GM11168 (cell line): ENCODE data around the gene SHISA9.

ENCODE experiments used
- in situ Hi-C: fragments of 300-500 bp; cut with MboI; formaldehyde crosslinking; loops from one replicate; pipeline ENCODE4 v1.12.0; 2022; ENCODE audit warnings: low sequenced_read_pairs; ENCODE audit not compliant: unreplicated experiment

Gene SHISA9

GRCh38 chr16:12936391-12936790 is 35.0 kb downstream of the SHISA9 start:
- in situ Hi-C loops: no loop called here

- in situ Hi-C loops: no loop called here
Observed at GRCh38 chr16:12941896-12942295, 40.5 kb downstream of the SHISA9 start.

GRCh38 chr16:12942861-12943260 is 41.5 kb downstream of the SHISA9 start:
- in situ Hi-C loops: no loop called here

- in situ Hi-C loops: no loop called here
Observed at GRCh38 chr16:12944300-12944699, 42.9 kb downstream of the SHISA9 start.

- in situ Hi-C loops: no loop called here
Observed at GRCh38 chr16:12951392-12951791, 50.0 kb downstream of the SHISA9 start.

- in situ Hi-C loops: no loop called here
Observed at GRCh38 chr16:12951976-12952375, 50.6 kb downstream of the SHISA9 start.

- in situ Hi-C loops: no loop called here
Observed at GRCh38 chr16:12958366-12958765, 57.0 kb downstream of the SHISA9 start.

- in situ Hi-C loops: no loop called here
Observed at GRCh38 chr16:12959072-12959471, 57.7 kb downstream of the SHISA9 start.

- in situ Hi-C loops: no loop called here
Observed at GRCh38 chr16:12961626-12962025, 60.2 kb downstream of the SHISA9 start.

- in situ Hi-C loops: no loop called here
Observed at GRCh38 chr16:12964461-12964860, 63.1 kb downstream of the SHISA9 start.

- in situ Hi-C loops: no loop called here
Observed at GRCh38 chr16:12965274-12965804, 63.9 kb downstream of the SHISA9 start.

GRCh38 chr16:12971241-12971640 is 69.8 kb downstream of the SHISA9 start:
- in situ Hi-C loops: no loop called here

GRCh38 chr16:12972246-12972645 is 70.8 kb downstream of the SHISA9 start:
- in situ Hi-C loops: no loop called here

GRCh38 chr16:12975766-12976165 is 74.4 kb downstream of the SHISA9 start:
- in situ Hi-C loops: no loop called here

- in situ Hi-C loops: no loop called here
Observed at GRCh38 chr16:12976496-12976895, 75.1 kb downstream of the SHISA9 start.

- in situ Hi-C loops: no loop called here
Observed at GRCh38 chr16:12976936-12977335, 75.5 kb downstream of the SHISA9 start.

- in situ Hi-C loops: no loop called here
Observed at GRCh38 chr16:12985516-12985915, 84.1 kb downstream of the SHISA9 start.

- in situ Hi-C loops: no loop called here
Observed at GRCh38 chr16:12988071-12988470, 86.7 kb downstream of the SHISA9 start.

GRCh38 chr16:12992066-12992465 is 90.7 kb downstream of the SHISA9 start:
- in situ Hi-C loops: no loop called here

- in situ Hi-C loops: no loop called here
Observed at GRCh38 chr16:12994402-12994801, 93.0 kb downstream of the SHISA9 start.

- in situ Hi-C loops: no loop called here
Observed at GRCh38 chr16:12995721-12996372, 94.4 kb downstream of the SHISA9 start.

- in situ Hi-C loops: no loop called here
Observed at GRCh38 chr16:12998361-12999085, 97.1 kb downstream of the SHISA9 start.
